GM23338 (cell line): ENCODE data around the gene MDGA2. TPM values are rescaled to one million over a fixed set of nuclear protein-coding genes. Genes with fewer than 3 reads are reported as not detected.

ENCODE experiments used
- ATAC-seq: fragments of 200-7000 bp; cut with Tn5 transposase; 3 replicates; pipeline ENCODE4 v1.9.1; 2020
- DNase-seq: peaks from one replicate; pipeline ENCODE4 v3.0.0-alpha.2; 2015; ENCODE audit warnings: low spot score
- H2AFZ ChIP-seq: fragments of 200-600 bp; sonication (generic); 2 replicates; pipeline ENCODE4 v1.8.0; 2016; ENCODE audit warnings: antibody characterized with exemption, mild to moderate bottlenecking, moderate library complexity
- H3F3A ChIP-seq: fragments of 200-600 bp; sonication (generic); replicated peaks from 2 replicates; pipeline ENCODE4 v1.8.0; 2017; ENCODE audit warnings: antibody characterized with exemption, mixed run types, low read depth
- H3K27ac ChIP-seq: fragments of 200-600 bp; sonication (generic); 2 replicates; pipeline ENCODE4 v1.6.1; 2016; ENCODE audit warnings: low read depth
- H3K27me3 ChIP-seq: fragments of 200-600 bp; sonication (generic); 2 replicates; pipeline ENCODE4 v1.8.0; 2016; ENCODE audit warnings: mild to moderate bottlenecking, mixed run types, moderate library complexity; ENCODE audit not compliant: insufficient read depth
- H3K36me3 ChIP-seq: fragments of 200-600 bp; sonication (generic); 2 replicates; pipeline ENCODE4 v1.8.0; 2016; ENCODE audit warnings: mild to moderate bottlenecking; ENCODE audit not compliant: insufficient read depth
- H3K4me1 ChIP-seq: fragments of 200-600 bp; sonication (generic); 2 replicates; pipeline ENCODE4 v1.8.0; 2016; ENCODE audit warnings: mild to moderate bottlenecking, moderate library complexity; ENCODE audit not compliant: insufficient read depth
- H3K4me2 ChIP-seq: fragments of 200-600 bp; sonication (generic); 2 replicates; pipeline ENCODE4 v1.7.1; 2017; ENCODE audit warnings: mixed run types
- H3K4me3 ChIP-seq: fragments of 200-600 bp; sonication (generic); 2 replicates; pipeline ENCODE4 v1.6.1; 2016; ENCODE audit warnings: mixed run types
- H3K79me2 ChIP-seq: fragments of 200-600 bp; sonication (generic); replicated peaks from 2 replicates; pipeline ENCODE4 v1.8.0; 2017; ENCODE audit warnings: mild to moderate bottlenecking; ENCODE audit not compliant: insufficient read depth
- H3K9me2 ChIP-seq: fragments of 200-600 bp; sonication (generic); 2 replicates; pipeline ENCODE4 v1.8.0; 2017; ENCODE audit not compliant: insufficient read depth
- H4K20me1 ChIP-seq: fragments of 200-600 bp; sonication (generic); replicated peaks from 2 replicates; pipeline ENCODE4 v1.8.0; 2017; ENCODE audit warnings: mild to moderate bottlenecking; ENCODE audit not compliant: insufficient read depth
- H3K27ac Mint-ChIP-seq: 2 replicates; pipeline ENCODE4 v1.8.0; 2020; ENCODE audit warnings: inconsistent platforms, mild to moderate bottlenecking, moderate library complexity, mixed read lengths
- H3K27me3 Mint-ChIP-seq: 3 replicates; pipeline ENCODE4 v1.8.0; 2022; ENCODE audit warnings: low read depth, mild to moderate bottlenecking, moderate library complexity, mixed read lengths, inconsistent platforms; ENCODE audit not compliant: insufficient read depth, poor library complexity
- H3K36me3 Mint-ChIP-seq: 3 replicates; pipeline ENCODE4 v1.8.0; 2021; ENCODE audit warnings: low read depth, mild to moderate bottlenecking, inconsistent platforms, moderate library complexity, mixed read lengths
- H3K4me1 Mint-ChIP-seq: 3 replicates; pipeline ENCODE4 v1.8.0; 2020; ENCODE audit warnings: mild to moderate bottlenecking, inconsistent platforms, mixed read lengths
- H3K4me3 Mint-ChIP-seq: 3 replicates; pipeline ENCODE4 v1.8.0; 2021; ENCODE audit warnings: moderate library complexity, mild to moderate bottlenecking, inconsistent platforms, mixed read lengths
- H3K9me3 Mint-ChIP-seq: 3 replicates; pipeline ENCODE4 v1.8.0; 2020; ENCODE audit warnings: moderate library complexity, mild to moderate bottlenecking, inconsistent platforms, mixed read lengths
- CREB1 ChIP-seq: fragments of 250-450 bp; sonication (Bioruptor Pico); IDR thresholded peaks from 2 replicates; pipeline ENCODE4 v1.5.0; 2020; ENCODE audit warnings: low read depth, mild to moderate bottlenecking, moderate library complexity
- EZH2 ChIP-seq: fragments of 200-600 bp; sonication (generic); IDR thresholded peaks from one replicate; pipeline ENCODE4 v1.8.0; 2017; ENCODE audit warnings: antibody characterized with exemption, mild to moderate bottlenecking, low read depth; ENCODE audit not compliant: unreplicated experiment
- EZH2phosphoT487 ChIP-seq: fragments of 200-600 bp; sonication (generic); IDR thresholded peaks from one replicate; pipeline ENCODE4 v1.8.1; 2018; ENCODE audit warnings: antibody characterized with exemption; ENCODE audit not compliant: unreplicated experiment
- NANOG ChIP-seq: IDR thresholded peaks from 2 replicates; pipeline ENCODE4 v1.6.1; 2016; ENCODE audit warnings: antibody characterized with exemption, borderline replicate concordance
- POLR2AphosphoS5 ChIP-seq: IDR thresholded peaks from 2 replicates; pipeline ENCODE4 v1.6.1; 2016; ENCODE audit warnings: antibody characterized with exemption, low read depth
- STAT1 ChIP-seq: IDR thresholded peaks from one replicate; pipeline ENCODE4 v1.6.1; 2016; ENCODE audit warnings: antibody characterized with exemption; ENCODE audit not compliant: unreplicated experiment
- ZNF462 ChIP-seq: fragments of 250-450 bp; sonication (Bioruptor Pico); IDR thresholded peaks from 2 replicates; pipeline ENCODE4 v1.5.0; 2020; ENCODE audit warnings: mild to moderate bottlenecking, moderate library complexity
- polyA plus RNA-seq: library from polyadenylated mRNA; unstranded; fragments of >200 nt; fragmentation: Nextera tagmentation; extraction: Ambion mirVana; gene quantifications from 2 replicates; pipeline ENCODE4 v1.2.1, GENCODE V29; 2016
- total RNA-seq: library from RNA; depleted of rRNA; stranded (reverse); fragments of >200 nt; shearing (Covaris generic); gene quantifications from 2 replicates; pipeline ENCODE4 v1.2.3, GENCODE V29; 2014
- TF ChIP-seq, protein P1 (sequence below): IDR thresholded peaks from 2 replicates; pipeline ENCODE4 v1.6.1; 2016; ENCODE audit warnings: antibody characterized with exemption

Gene MDGA2
- total and polyA plus RNA-seq, 2 experiments from 2014 or later, result 0.68 to 1.7 TPM

- TF ChIP-seq ZNF462 (no peak), EZH2phosphoT487 (no peak), STAT1 (no peak), POLR2AphosphoS5 (no peak), NANOG (no peak)
- TF ChIP-seq, protein P1, sequence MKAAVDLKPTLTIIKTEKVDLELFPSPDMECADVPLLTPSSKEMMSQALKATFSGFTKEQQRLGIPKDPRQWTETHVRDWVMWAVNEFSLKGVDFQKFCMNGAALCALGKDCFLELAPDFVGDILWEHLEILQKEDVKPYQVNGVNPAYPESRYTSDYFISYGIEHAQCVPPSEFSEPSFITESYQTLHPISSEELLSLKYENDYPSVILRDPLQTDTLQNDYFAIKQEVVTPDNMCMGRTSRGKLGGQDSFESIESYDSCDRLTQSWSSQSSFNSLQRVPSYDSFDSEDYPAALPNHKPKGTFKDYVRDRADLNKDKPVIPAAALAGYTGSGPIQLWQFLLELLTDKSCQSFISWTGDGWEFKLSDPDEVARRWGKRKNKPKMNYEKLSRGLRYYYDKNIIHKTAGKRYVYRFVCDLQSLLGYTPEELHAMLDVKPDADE, result no peak
Measured at GRCh38 chr14:47722929-47723693, 47.7 kb upstream of the MDGA2 start (continued).

- Mint-ChIP-seq H3K27ac (no peak overlapping the region), H3K9me3 (no peaks in the 10 kb centered on the region; the same call in 2 of the 3 replicates), H3K4me1 (no peaks in the 10 kb centered on the region), H3K4me3 (no peak overlapping the region), H3K36me3 (no peaks in the 10 kb centered on the region), H3K27me3 (no peaks in the 10 kb centered on the region)
- Histone ChIP-seq H2AFZ (no peak overlapping the region), H3K36me3 (no peaks in the 10 kb centered on the region), H3K9me2 (no peaks in the 10 kb centered on the region), H3K4me2 (no peak overlapping the region), H3K27me3 (no peaks in the 10 kb centered on the region), H3F3A (no peaks in the 10 kb centered on the region), H3K4me3 (no peak overlapping the region), H3K27ac (no peak overlapping the region), H3K4me1 (no peaks in the 10 kb centered on the region), H3K79me2 (no peaks in the 10 kb centered on the region), H4K20me1 (no peaks in the 10 kb centered on the region)
- no peak for ATAC-seq
- DNase-seq, result no peak
- no peak for TF ChIP-seq CREB1
- TF ChIP-seq, protein P1, result no peak
- TF ChIP-seq EZH2, result no peak
Measured at GRCh38 chr14:47720281-47720680, 44.9 kb upstream of the MDGA2 start.
